NT2/D1 (cell line): Measurements from ENCODE around the gene NME7.

Source experiments
- DNase-seq: peaks from one replicate; pipeline ENCODE4 v3.0.0-alpha.2; 2011; ENCODE audit warnings: low read depth, low spot score
- H3K27me3 ChIP-seq: 2 replicates; pipeline ENCODE4 v1.6.0; 2011; ENCODE audit warnings: mild to moderate bottlenecking; ENCODE audit not compliant: insufficient read length, insufficient read depth
- H3K36me3 ChIP-seq: 2 replicates; pipeline ENCODE4 v1.6.1; 2011; ENCODE audit warnings: mild to moderate bottlenecking, low read length, mixed read lengths; ENCODE audit not compliant: insufficient read depth, insufficient read length
- H3K4me1 ChIP-seq: 2 replicates; pipeline ENCODE4 v1.5.1; 2011; ENCODE audit not compliant: insufficient read depth, insufficient read length
- H3K4me3 ChIP-seq: 2 replicates; pipeline ENCODE4 v1.5.1; 2011; ENCODE audit warnings: low read depth; ENCODE audit not compliant: insufficient read length
- H3K9ac ChIP-seq: 2 replicates; pipeline ENCODE4 v1.6.0; 2011; ENCODE audit warnings: low read depth; ENCODE audit not compliant: insufficient read length
- H3K9me3 ChIP-seq: 2 replicates; pipeline ENCODE4 v1.5.1; 2011; ENCODE audit warnings: mild to moderate bottlenecking, low read length; ENCODE audit not compliant: insufficient read depth
- SUZ12 ChIP-seq: IDR thresholded peaks from 2 replicates; pipeline ENCODE4 v1.6.1; 2011; ENCODE audit not compliant: insufficient read length, insufficient read depth; ENCODE audit errors: extremely low read depth
- YY1 ChIP-seq: IDR thresholded peaks from 2 replicates; pipeline ENCODE4 v1.6.1; 2011; ENCODE audit not compliant: insufficient read length, insufficient read depth
- ZNF274 ChIP-seq: IDR thresholded peaks from 2 replicates; pipeline ENCODE4 v1.6.1; 2011; ENCODE audit warnings: mild to moderate bottlenecking, low read depth, low read length

The NME7 gene

DNA sequence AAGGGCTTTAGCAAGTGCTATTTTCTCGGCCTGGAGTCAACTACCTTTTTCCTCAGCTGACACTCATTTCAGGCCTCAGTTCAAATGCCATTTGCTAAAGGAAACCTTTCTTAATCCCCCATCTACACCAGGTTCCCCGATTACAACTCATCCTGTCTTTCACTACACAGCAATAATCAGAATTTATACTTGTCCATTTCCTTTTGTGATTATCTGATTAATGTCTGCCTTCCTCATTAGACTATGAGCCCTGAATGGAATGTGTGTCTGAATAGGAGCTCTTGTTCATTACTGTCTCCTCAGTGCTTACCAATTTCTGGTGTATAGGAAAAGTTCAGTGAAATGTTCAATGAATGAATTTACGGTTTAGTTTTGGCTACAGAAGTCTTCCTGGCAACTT is 224.3 kb downstream of the NME7 start:
- Histone ChIP-seq H3K9me3 (no peaks in the 10 kb centered on the region), H3K27me3 (no peaks in the 10 kb centered on the region), H3K4me3 (no peak overlapping the region), H3K4me1 (no peaks in the 10 kb centered on the region), H3K9ac (no peak overlapping the region), H3K36me3 (no peaks in the 10 kb centered on the region)
- no peak for TF ChIP-seq YY1
- no peak for TF ChIP-seq ZNF274
- no peak for TF ChIP-seq SUZ12
- no peak for DNase-seq

GRCh38 chr1:169142129-169142528 is 225.5 kb downstream of the NME7 start:
- Histone ChIP-seq H3K4me3 (no peak overlapping the region), H3K27me3 (no peaks in the 10 kb centered on the region), H3K4me1 (no peaks in the 10 kb centered on the region), H3K36me3 (no peaks in the 10 kb centered on the region), H3K9me3 (no peaks in the 10 kb centered on the region), H3K9ac (no peak overlapping the region)
- DNase-seq = no peak
- TF ChIP-seq YY1 (no peak), SUZ12 (no peak), ZNF274 (no peak)

DNA sequence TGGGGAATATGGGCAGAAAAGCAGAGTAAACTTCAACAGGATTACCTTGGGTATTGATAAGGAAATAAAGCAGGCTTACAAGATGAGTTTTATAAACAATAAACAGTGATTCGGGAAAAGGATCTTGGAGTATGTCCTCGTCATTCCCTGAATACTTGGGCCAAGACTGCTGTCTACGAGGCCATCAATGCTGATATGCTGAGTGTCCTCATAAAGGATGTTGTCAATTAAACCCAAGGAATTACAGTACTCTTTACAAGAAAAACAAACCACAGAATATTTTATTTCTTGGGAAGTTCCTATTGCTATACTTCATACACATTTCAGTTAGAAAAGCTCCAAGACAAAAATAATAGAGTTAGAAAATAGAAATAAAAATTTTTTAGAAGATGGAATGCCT is 226.2 kb downstream of the NME7 start:
- no peak for DNase-seq
- Histone ChIP-seq H3K9me3 (no peaks in the 10 kb centered on the region), H3K4me3 (no peak overlapping the region), H3K4me1 (no peaks in the 10 kb centered on the region), H3K27me3 (no peaks in the 10 kb centered on the region), H3K36me3 (no peaks in the 10 kb centered on the region), H3K9ac (no peak overlapping the region)
- TF ChIP-seq SUZ12 (no peak), YY1 (no peak), ZNF274 (no peak)

GRCh38 chr1:169138866-169139670 is 228.5 kb downstream of the NME7 start:
- H3K36me3 ChIP-seq = peaks cover 3% of the 10 kb centered on the region
- H3K4me3 ChIP-seq = no peak overlapping the region
- no peaks in the 10 kb centered on the region for H3K9me3 ChIP-seq
- no peak for DNase-seq
- TF ChIP-seq ZNF274 = no peak
- TF ChIP-seq YY1 = no peak
- no peak for TF ChIP-seq SUZ12
- H3K9ac ChIP-seq = no peak overlapping the region
- H3K27me3 ChIP-seq = no peaks in the 10 kb centered on the region
- no peaks in the 10 kb centered on the region for H3K4me1 ChIP-seq

DNA sequence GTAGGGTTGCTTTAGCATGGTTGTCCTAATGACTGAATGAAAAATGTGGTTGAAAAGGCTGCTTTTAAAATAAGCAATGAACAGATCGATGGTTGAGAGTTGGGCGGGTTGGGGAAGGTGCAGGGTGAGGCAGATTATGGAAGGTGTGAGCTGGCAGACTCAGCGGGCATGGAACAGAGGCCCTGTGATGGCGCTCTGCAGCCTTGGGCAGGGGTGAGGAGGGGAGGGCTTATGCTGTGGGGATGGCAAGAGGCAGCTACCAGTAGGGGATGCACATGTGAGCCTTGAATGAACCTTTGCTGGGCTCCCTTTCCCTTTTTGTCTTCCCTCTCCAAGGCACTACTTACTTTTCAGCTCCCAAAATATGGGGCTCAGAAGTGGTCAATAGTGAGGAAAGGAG is 230.2 kb downstream of the NME7 start:
- Histone ChIP-seq H3K36me3 (peaks cover 16% of the 10 kb centered on the region), H3K4me3 (no peak overlapping the region), H3K4me1 (no peaks in the 10 kb centered on the region), H3K9ac (no peak overlapping the region), H3K9me3 (no peaks in the 10 kb centered on the region), H3K27me3 (no peaks in the 10 kb centered on the region)
- TF ChIP-seq YY1 (no peak), ZNF274 (no peak), SUZ12 (no peak)
- DNase-seq = no peak

GRCh38 chr1:169133801-169134502 is 233.6 kb downstream of the NME7 start:
- Histone ChIP-seq H3K9me3 (no peaks in the 10 kb centered on the region), H3K4me1 (no peaks in the 10 kb centered on the region), H3K9ac (no peak overlapping the region), H3K36me3 (peaks cover 37% of the 10 kb centered on the region), H3K27me3 (no peaks in the 10 kb centered on the region), H3K4me3 (no peak overlapping the region)
- no peak for DNase-seq
- TF ChIP-seq SUZ12 (no peak), YY1 (no peak), ZNF274 (no peak)

GRCh38 chr1:169133228-169133576 is 234.4 kb downstream of the NME7 start:
- Histone ChIP-seq H3K4me1 (no peaks in the 10 kb centered on the region), H3K9ac (no peak overlapping the region), H3K9me3 (no peaks in the 10 kb centered on the region), H3K4me3 (no peak overlapping the region), H3K36me3 (peaks cover 45% of the 10 kb centered on the region), H3K27me3 (no peaks in the 10 kb centered on the region)
- TF ChIP-seq SUZ12 (no peak), ZNF274 (no peak), YY1 (no peak)
- DNase-seq = no peak
